Caco-2 (cell line): ENCODE results near the gene ABCA13. TPM values are rescaled to one million over a fixed set of nuclear protein-coding genes. Genes with fewer than 3 reads are reported as not detected.

Source experiments
- BruUV-seq: library from RNA; stranded (reverse); fragments of 400-500 nt; replicated peaks from 2 replicates; lab custom pipeline; 2021; lab: Mats Ljungman, UMichigan
- CTCF ChIA-PET: fragments of 300-600 bp; sonication (Branson Sonifier 250); formaldehyde crosslinking; loops from one replicate; lab custom pipeline; 2022; ENCODE audit warnings: antibody characterized with exemption; lab: Charles Lee
- POLR2A ChIA-PET: fragments of 300-600 bp; sonication (Branson Sonifier 250); formaldehyde crosslinking; loops from one replicate; lab custom pipeline; 2022; ENCODE audit warnings: antibody characterized with exemption; lab: Charles Lee
- DNase-seq, 2 experiments: peaks; one replicate each; pipeline versions ENCODE4 v3.0.0 to v3.0.0-alpha.2; 2020 to 2022
- H3K27me3 ChIP-seq: replicated peaks from 2 replicates; pipeline ENCODE4 v1.6.0; 2011; ENCODE audit warnings: low read length; ENCODE audit not compliant: control insufficient read depth, insufficient read depth
- H3K36me3 ChIP-seq: 2 replicates; pipeline ENCODE4 v1.5.1; 2011; ENCODE audit warnings: low read length; ENCODE audit not compliant: control insufficient read depth, insufficient read depth
- H3K4me1 ChIP-seq: fragments of 250-450 bp; sonication (Bioruptor Pico); 2 replicates; pipeline ENCODE4 v1.5.1; 2020; ENCODE audit warnings: mild to moderate bottlenecking
- H3K4me3 ChIP-seq: 2 replicates; pipeline ENCODE4 v1.5.1; 2011; ENCODE audit warnings: low read depth, mild to moderate bottlenecking, control low read depth, low read length
- H3K9me3 ChIP-seq: fragments of 250-450 bp; sonication (Bioruptor Pico); 2 replicates; pipeline ENCODE4 v1.5.1; 2020; ENCODE audit warnings: mild to moderate bottlenecking, moderate library complexity
- H3K27ac Mint-ChIP-seq: one replicate; pipeline ENCODE4 v1.8.0; 2022; ENCODE audit warnings: mixed read lengths; ENCODE audit not compliant: unreplicated experiment
- H3K27me3 Mint-ChIP-seq: one replicate; pipeline ENCODE4 v1.8.0; 2022; ENCODE audit warnings: mixed read lengths; ENCODE audit not compliant: insufficient read depth, unreplicated experiment
- H3K36me3 Mint-ChIP-seq: one replicate; pipeline ENCODE4 v1.8.0; 2022; ENCODE audit warnings: mild to moderate bottlenecking, mixed read lengths; ENCODE audit not compliant: insufficient read depth, unreplicated experiment
- H3K4me1 Mint-ChIP-seq: one replicate; pipeline ENCODE4 v1.8.0; 2022; ENCODE audit warnings: low read depth, mixed read lengths; ENCODE audit not compliant: unreplicated experiment
- H3K4me3 Mint-ChIP-seq: one replicate; pipeline ENCODE4 v1.8.0; 2022; ENCODE audit warnings: mild to moderate bottlenecking, moderate library complexity, mixed read lengths; ENCODE audit not compliant: unreplicated experiment
- H3K9me3 Mint-ChIP-seq: one replicate; pipeline ENCODE4 v1.8.0; 2022; ENCODE audit warnings: mixed read lengths; ENCODE audit not compliant: unreplicated experiment
- CTCF ChIP-seq, 2 experiments: fragments of 200-600 bp in 1 of 2; IDR thresholded peaks; 1 replicate in 1 of 2; 2 replicates in 1 of 2; pipeline versions ENCODE4 v1.5.1 to v1.8.0; 2011 to 2022; ENCODE audit warnings: antibody characterized with exemption in 1 of 2, control low read depth in 1 of 2, inconsistent platforms in 1 of 2, low read depth in 1 of 2, low read length in 1 of 2, mild to moderate bottlenecking in 1 of 2, moderate library complexity in 1 of 2; ENCODE audit not compliant: insufficient read depth in 1 of 2, severe bottlenecking in 1 of 2, unreplicated experiment in 1 of 2
- intact Hi-C: fragments of 100-400 bp; cut with micrococcal nuclease; formaldehyde crosslinking; loops from one replicate; pipeline ENCODE4 v1.10.0; 2022; ENCODE audit not compliant: unreplicated experiment
- total RNA-seq: library from RNA; stranded (reverse); gene quantifications from 2 replicates; pipeline ENCODE4 v1.2.3, GENCODE V29; 2022

Gene ABCA13
- total RNA-seq, 1 experiment from 2014 or later: 0.07 TPM

GRCh38 chr7:48360574-48360973, 189.3 kb downstream of the ABCA13 start:
- no TSS peak for BruUV-seq

GRCh38 chr7:48363174-48363573, 191.9 kb downstream of the ABCA13 start:
- intact Hi-C loops: no loop called here
- CTCF ChIA-PET: no interaction called here

More at GRCh38 chr7:48360574-48360973, 189.3 kb downstream of the ABCA13 start:
- intact Hi-C loops: no loop called here
- H3K4me1 Mint-ChIP-seq: no peaks in the 10 kb centered on the region
- no peak overlapping the region for H3K27ac Mint-ChIP-seq
- ChIA-PET POLR2A (no interaction called here), CTCF (no interaction called here)
- no peak for DNase-seq
- H3K4me3 ChIP-seq: no peak overlapping the region
- TF ChIP-seq CTCF (IDR thresholded peaks at IDR 0.05; ENCODE audit: insufficient read depth in 1 of 2, low read depth in 1 of 2, low read length in 1 of 2, severe bottlenecking in 1 of 2, unreplicated experiment in 1 of 2): no peak
- no peaks in the 10 kb centered on the region for H3K27me3 ChIP-seq
- no peak overlapping the region for H3K4me3 Mint-ChIP-seq
- H3K9me3 Mint-ChIP-seq: no peaks in the 10 kb centered on the region
- H3K27me3 Mint-ChIP-seq: peaks cover 22% of the 10 kb centered on the region
- H3K36me3 Mint-ChIP-seq: no peaks in the 10 kb centered on the region
- H3K9me3 ChIP-seq: no peaks in the 10 kb centered on the region
- no peaks in the 10 kb centered on the region for H3K36me3 ChIP-seq
- no peaks in the 10 kb centered on the region for H3K4me1 ChIP-seq

GRCh38 chr7:48365010-48365409, 193.8 kb downstream of the ABCA13 start:
- Mint-ChIP-seq H3K9me3 (no peaks in the 10 kb centered on the region), H3K4me1 (no peaks in the 10 kb centered on the region), H3K36me3 (no peaks in the 10 kb centered on the region), H3K27ac (no peak overlapping the region), H3K27me3 (peaks cover 21% of the 10 kb centered on the region), H3K4me3 (no peak overlapping the region)
- no peak for DNase-seq
- ChIA-PET POLR2A (no interaction called here), CTCF (no interaction called here)
- H3K36me3 ChIP-seq: no peaks in the 10 kb centered on the region
- intact Hi-C loops: no loop called here
- no peaks in the 10 kb centered on the region for H3K9me3 ChIP-seq
- no peak overlapping the region for H3K4me3 ChIP-seq
- H3K4me1 ChIP-seq: no peaks in the 10 kb centered on the region
- no TSS peak for BruUV-seq
- TF ChIP-seq CTCF (IDR thresholded peaks at IDR 0.05; ENCODE audit: insufficient read depth in 1 of 2, low read depth in 1 of 2, low read length in 1 of 2, severe bottlenecking in 1 of 2, unreplicated experiment in 1 of 2): no peak
- H3K27me3 ChIP-seq: no peaks in the 10 kb centered on the region

More at GRCh38 chr7:48363174-48363573, 191.9 kb downstream of the ABCA13 start:
- Mint-ChIP-seq H3K4me1 (no peaks in the 10 kb centered on the region), H3K9me3 (no peaks in the 10 kb centered on the region), H3K36me3 (no peaks in the 10 kb centered on the region), H3K4me3 (no peak overlapping the region), H3K27me3 (peaks cover 15% of the 10 kb centered on the region), H3K27ac (no peak overlapping the region)
- DNase-seq: no peak
- Histone ChIP-seq H3K9me3 (no peaks in the 10 kb centered on the region), H3K4me1 (no peaks in the 10 kb centered on the region), H3K4me3 (no peak overlapping the region), H3K27me3 (no peaks in the 10 kb centered on the region), H3K36me3 (no peaks in the 10 kb centered on the region)
- no TSS peak for BruUV-seq
- no peak for TF ChIP-seq CTCF (IDR thresholded peaks at IDR 0.05; ENCODE audit: insufficient read depth in 1 of 2, low read depth in 1 of 2, low read length in 1 of 2, severe bottlenecking in 1 of 2, unreplicated experiment in 1 of 2)
- POLR2A ChIA-PET: no interaction called here
